Caki2 (cell line): Measurements from ENCODE around the gene RAB8B. TPM values are rescaled to one million over a fixed set of nuclear protein-coding genes. Genes with fewer than 3 reads are reported as not detected.

ENCODE experiments used
- DNase-seq: peaks from one replicate; pipeline ENCODE4 v3.0.0-alpha.2; 2015; ENCODE audit warnings: low read depth
- in situ Hi-C: cut with HindIII; loops from 2 replicates; pipeline ENCODE4 v1.10.0; 2016; ENCODE audit warnings: low sequenced_read_pairs, low pct_unique_long_range_greater_than_20kb, mixed read lengths
- total RNA-seq: library from RNA; depleted of rRNA; stranded (reverse); fragments of >200 nt; shearing (Covaris generic); gene quantifications from 2 replicates; pipeline ENCODE4 v1.2.3, GENCODE V29; 2014; ENCODE audit warnings: low replicate concordance

Gene RAB8B
- total RNA-seq, 1 experiment from 2014 or later, result 10.4 TPM

DNA sequence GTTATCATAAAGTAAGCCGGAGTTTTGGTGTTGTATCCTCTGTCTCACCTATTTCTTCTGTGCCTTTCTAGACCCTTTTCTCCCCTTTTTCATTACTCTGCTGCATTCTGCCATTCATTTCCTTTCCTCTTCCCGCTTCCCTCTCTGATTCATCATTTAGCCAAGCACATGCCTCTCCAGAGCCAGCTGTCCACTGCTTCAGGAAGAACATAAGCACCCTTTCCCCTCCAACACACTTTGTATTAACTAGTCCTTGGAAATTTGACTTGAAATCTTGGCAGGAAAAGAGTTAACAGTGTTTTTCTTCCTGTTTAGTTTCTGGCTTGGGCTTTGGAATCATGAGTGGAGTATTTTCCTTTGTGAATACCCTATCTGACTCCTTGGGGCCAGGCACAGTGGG is 97.7 kb downstream of the RAB8B start:
- in situ Hi-C loops, result no loop called here
- DNase-seq, result no peak

DNA sequence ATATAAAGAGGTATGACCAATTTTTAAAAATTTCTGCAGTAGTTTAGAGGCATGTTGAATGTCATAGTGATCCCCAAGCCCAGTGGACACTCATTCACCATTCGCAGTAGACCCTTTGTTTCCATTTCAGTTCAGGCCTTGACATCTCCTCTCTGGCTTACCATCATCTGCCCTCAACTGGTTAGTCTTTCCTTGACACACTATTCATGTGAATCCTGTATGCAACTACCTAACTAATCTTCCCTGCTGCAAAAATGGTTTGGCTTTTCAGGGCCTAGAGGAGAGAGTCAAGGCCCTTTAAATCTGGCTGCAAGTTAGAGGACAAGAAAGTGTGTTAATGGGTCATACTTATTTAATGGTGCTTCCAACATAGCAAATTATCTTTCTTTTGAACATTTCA is 98.9 kb downstream of the RAB8B start:
- no peak for DNase-seq
- in situ Hi-C loops, result no loop called here

DNA sequence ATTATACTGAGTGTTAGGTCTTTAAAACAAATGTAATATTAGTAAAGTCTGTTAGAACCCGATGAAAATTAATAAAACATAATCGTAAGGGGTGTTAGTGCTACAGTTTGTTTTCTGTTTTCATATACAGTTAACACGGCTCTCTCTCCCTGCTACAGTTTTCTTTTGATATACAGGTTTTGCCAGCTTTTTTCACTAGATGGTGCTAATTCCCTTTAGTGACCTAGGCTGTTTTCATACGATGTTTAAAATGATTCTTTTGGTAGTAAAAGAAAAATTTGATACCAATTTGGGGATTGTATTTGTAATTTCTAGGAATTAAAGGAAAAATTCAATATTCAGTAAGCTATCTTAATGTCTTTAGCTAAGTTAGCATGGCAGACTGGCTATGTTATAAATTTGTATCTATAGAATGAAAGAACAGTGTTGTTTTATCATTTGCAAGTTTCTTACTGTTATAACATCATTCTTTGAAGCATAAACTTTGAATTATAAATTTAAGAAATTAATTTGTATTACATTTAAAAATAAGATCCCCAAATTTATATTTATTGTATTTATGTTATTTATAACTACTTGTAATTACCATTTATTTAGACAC is 99.5 kb downstream of the RAB8B start:
- peak; percentile 49 for DNase-seq
- in situ Hi-C loops, result no loop called here

DNA sequence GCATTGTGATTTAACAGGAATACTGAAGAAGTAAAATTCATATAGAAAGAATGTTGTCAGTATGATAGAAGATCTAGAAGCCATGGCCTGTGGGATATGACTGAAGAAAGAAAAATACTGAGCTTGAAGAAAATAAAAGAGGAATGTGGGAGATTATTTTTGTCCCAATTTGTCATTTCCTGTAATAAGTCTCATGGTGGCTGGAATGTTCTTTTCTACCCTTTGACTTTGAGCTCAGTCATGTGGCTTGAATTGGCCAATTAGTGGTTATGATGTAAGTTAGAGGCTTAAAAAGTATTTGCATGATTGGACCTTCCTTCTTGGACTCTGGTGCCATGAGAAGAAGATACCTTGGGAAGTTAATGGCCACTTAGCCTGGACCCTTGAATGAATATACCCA is 102.1 kb downstream of the RAB8B start:
- DNase-seq, result peak; percentile 18
- in situ Hi-C loops, result no loop called here

DNA sequence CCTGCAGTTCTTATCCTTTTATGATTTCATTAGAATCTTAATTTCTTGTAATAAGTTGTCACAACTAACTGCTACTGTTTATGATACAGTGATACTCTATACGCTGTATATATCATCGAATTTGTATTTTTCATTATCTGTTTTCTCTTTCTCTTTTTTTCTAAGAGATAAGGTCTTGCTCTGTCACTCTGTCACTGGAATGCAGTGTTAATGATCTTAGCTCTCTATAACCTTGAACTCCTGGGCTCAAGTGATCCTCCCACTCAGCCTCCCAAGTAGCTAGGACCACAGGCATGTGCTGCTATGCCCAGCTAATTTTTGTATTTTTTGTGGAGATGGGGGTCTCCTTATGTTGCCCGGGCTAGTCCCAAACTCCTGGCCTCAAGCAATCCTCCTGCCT is 102.8 kb downstream of the RAB8B start:
- no peak for DNase-seq
- in situ Hi-C loops, result no loop called here

DNA sequence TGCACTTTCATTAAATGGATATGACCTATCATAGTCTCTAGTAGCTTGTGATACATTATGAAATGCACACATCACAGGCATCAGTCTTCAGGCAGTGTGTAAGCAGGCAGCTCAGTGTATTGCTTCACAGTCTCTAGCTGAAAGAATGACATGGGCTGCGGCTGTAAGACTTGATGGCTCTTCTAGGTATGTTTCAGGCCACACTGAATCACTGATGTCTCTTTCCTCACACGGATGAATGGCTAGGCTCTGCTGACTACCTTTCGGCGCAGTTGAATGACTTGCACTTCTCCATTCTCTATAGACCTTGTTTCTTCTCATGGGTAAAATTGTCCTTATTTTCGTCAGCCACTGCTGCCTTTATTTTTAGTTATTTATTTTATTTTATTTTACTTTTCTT is 103.4 kb downstream of the RAB8B start:
- in situ Hi-C loops, result no loop called here
- peak; percentile 69 for DNase-seq

DNA sequence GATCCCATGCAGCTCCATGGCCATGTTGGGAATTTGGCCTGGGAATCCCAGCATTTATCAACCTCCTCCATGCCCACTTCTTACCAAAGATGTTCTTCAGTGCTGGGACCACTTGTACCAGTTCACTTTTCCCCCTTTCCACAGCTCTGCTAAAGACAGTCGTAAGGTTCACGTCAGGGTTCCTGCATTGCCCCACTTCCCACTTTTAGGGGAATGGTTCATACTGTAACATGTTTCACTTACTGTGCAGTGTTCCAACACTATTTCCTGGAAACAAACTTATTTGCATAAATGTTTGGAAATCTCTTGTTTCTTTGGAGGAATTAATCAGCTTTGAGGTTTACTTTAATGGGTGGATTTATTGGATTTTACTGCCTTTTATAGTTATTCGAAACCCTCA is 105.0 kb downstream of the RAB8B start:
- in situ Hi-C loops, result no loop called here

DNA sequence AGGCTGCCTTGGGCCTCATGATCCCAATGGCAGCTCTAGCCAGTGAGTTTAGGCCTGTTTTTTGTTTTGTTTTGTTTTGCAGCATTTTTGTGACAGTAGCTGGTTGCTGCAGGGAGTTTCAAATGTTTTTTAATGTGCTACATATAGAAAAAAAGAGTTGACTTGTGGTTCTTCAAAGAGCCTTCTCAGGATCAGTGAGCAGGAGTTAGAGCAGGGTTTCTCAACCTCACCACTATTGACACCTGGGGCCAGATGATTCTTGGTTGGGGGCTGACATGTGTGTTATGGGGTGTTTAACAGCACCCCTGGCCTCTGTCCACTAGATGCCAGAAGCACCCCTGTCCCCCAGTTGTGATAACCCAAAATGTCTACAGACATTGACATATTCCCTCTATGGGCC is 105.9 kb downstream of the RAB8B start:
- in situ Hi-C loops, result no loop called here

More for the DNA sequence above, 105.0 kb downstream of the RAB8B start:
- DNase-seq, result no peak

DNA sequence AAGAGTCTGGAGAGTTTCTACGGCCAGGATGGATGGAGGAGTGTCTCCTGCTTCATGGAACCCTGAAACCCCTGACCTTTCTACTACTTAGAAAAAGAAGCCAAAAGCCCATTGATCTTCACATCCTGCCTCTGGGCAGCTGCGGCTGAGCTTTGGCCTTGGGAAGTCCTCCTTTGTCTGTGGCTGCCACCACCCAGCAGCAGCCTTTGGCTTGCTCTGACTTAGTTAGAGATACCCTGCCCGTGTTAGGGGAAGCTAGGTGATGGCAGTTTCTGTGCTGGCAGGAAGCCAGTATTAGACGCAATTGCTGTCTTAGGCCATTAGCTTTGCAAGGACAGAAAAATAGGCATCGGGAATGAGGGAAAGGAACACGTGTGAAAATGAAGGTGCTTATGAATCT is 106.8 kb downstream of the RAB8B start:
- in situ Hi-C loops, result no loop called here
- no peak for DNase-seq

More for the DNA sequence above, 105.9 kb downstream of the RAB8B start:
- no peak for DNase-seq

DNA sequence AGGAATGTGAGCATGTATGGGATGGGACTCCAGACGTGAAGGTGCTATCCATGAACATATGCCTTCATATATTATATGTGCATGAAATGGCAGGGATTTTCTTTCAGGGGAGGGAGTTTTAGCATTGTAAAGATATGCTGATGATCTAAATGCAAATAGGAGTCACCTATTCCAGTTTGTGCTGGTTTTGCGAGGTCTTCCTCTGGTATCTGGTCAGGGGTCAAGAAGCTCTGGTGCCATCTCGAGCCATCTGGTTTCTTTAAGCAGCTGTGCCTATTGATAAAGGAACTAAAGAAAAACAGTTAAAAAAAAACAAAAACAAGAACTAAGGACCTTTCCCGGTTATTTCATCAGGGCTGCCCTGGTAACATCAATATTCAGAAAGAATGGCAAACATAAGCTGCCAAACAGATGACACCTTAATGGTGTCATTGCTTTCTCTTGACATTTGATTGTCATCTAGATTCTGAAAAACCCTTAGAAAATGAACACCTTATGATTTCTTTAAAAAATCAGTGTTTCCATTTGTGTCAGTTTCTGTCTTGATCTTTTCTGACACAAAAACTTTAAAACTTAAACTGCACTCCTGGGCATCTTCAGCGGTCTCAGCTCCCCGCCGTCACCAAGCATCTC is 110.7 kb downstream of the RAB8B start:
- in situ Hi-C loops, result no loop called here
- no peak for DNase-seq

DNA sequence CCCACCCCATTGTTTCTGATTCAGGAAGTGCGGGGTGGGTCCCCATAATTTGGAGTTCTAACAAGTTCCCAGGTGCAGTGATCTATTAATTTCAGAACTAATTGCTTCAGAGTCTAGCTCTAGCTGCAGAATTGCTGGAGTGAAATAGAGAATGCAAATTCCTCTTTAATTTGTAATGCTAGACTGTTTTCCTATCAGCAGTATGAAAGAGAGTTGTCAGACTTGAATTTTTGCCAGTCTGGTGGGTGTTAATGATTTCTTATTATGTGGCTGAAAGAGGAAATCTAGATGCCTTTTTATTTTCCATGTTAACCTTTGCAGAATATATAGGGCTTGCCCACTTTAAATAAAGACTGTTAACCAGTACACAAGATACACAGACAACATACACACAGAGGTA is 111.7 kb downstream of the RAB8B start:
- DNase-seq, result no peak
- in situ Hi-C loops, result no loop called here

DNA sequence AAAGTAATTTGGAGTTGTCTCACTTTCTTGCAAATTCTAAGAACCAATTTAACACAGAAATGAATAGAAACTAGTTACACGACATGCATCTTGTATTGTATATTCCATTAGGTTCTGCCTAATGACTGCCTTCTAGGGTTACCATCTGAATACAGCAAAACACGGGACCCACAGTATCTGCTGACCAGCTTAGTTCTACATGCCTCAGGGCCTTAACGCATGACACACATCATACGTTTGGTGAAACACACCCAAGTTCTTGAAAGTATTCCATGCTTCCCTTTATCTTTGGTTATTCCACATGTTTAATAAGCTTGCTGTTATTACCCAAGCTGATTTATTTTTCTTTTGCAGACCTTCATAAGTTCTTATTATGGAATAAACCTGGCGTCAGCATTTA is 115.9 kb downstream of the RAB8B start:
- in situ Hi-C loops, result no loop called here

DNA sequence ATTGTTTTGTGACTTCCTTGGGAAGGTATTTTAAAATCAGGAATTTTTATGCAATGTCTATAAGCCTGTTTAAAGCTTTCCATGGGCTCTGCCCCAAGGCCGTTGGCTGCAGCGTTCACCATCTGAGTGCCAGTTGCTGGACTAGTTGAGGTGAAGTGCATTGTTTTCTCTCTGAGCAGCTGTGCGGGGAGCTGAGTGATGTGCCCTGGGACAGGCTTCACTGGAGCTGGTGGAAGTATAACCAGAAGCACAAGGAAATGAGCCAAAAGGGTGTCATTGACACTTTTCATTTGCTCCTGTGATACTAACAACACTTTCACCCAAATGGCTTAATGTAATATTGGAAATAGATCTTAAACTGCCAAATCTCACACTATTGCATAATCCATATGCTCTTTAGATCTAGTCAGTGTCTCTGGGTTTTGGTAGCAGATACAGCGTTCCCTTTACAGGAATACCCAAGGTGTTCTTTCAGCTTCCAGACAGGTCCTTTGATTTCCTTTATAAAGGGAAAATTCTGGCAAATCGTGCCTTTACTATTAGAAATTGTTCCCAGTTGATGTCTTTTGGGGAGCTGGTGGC is 117.2 kb downstream of the RAB8B start:
- in situ Hi-C loops, result no loop called here
- no peak for DNase-seq

More for the DNA sequence above, 115.9 kb downstream of the RAB8B start:
- no peak for DNase-seq

DNA sequence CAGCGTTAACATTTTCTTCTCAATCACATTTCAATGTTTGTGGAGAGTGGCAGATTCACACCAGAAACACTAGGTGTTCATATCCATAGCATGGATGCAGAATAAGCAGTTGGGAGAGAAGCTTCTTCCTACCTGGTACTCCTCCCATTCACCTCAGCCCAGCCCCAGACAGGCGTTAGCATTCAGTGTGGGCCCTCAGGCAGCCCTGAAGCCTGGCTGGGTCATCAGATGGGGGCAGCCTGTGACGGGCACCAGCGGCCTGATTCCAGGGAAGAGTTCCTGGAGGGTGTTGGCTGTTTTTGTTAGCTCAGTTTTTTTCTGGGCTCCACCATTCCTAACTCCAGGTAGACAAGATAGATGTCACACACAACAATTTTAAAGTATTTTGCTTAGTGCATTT is 119.1 kb downstream of the RAB8B start:
- in situ Hi-C loops, result no loop called here
- DNase-seq, result no peak

DNA sequence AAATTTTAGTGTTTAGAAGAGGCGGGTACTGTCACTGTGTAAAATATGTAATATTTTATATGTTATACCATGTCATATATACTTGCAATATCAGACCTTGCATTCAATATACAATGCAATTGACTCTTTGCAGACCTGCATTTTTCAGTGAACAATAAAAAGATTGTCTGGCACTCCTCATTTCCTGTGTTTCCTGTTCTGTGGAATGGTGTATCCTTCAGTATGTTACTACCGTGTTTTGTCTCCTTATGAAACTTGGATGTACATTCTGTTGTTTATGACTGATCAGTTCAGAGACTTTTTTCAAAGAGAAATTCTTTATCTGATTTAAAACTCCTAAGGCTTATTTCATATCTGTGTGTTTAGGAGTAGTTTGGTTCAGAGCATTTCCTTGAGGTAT is 119.5 kb downstream of the RAB8B start:
- DNase-seq, result no peak
- in situ Hi-C loops, result no loop called here

DNA sequence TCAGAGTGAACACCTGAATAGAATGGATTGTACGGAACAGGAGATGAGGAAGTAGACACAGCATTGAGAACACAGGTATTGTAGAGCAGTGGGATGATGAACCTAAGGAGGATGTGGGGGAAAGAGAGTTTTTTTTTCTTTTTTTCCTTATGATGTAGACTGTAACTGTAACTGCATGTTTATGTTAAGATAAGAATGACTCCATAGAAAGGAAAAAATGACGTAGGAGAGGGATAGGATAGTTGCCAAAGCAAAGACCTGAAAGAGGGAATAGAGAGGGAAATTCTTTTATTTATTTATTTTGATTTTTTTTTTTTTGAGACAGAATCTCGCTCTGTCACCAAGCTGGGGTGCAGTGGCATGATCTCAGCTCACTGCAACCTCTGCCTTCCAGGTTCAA is 121.2 kb downstream of the RAB8B start:
- DNase-seq, result no peak
- in situ Hi-C loops, result no loop called here

DNA sequence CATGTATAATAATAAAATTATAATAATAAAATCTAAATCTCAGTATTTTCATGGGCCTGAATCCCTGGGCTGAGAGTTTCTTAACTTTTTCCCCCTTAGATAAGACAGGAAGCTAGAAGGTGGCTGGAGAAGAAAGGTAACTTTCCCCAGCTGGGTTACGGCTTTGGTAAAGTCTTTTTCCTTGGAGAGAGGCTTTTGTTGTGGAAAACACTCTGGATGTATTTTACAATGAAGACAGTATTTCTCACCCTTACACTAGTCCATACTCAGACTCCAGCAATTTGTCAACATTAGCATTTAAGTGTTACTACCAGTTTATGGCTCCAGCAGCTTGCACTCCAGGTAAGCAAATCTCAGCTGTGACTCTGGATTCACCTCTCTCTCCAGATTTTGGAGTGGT is 122.9 kb downstream of the RAB8B start:
- in situ Hi-C loops, result no loop called here
- no peak for DNase-seq

DNA sequence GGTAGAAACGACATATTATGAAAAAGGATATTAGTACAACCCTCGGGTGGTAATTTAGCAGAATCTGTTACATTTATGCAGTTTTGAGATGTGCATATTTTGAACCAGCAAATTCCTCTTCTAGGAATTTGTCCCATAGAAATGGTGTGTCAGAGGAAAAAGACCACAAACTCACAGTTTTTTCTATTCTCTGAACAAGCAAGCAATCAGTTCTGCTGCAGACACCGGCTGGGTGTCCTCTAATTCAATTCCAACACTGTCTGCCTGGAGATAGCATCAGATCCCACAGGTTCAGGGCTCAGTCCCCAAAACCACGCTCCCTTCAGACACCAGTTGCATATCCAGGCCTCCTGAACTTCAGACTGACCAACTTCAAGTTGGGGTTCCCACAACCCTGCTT is 124.4 kb downstream of the RAB8B start:
- in situ Hi-C loops, result no loop called here
- DNase-seq, result no peak

DNA sequence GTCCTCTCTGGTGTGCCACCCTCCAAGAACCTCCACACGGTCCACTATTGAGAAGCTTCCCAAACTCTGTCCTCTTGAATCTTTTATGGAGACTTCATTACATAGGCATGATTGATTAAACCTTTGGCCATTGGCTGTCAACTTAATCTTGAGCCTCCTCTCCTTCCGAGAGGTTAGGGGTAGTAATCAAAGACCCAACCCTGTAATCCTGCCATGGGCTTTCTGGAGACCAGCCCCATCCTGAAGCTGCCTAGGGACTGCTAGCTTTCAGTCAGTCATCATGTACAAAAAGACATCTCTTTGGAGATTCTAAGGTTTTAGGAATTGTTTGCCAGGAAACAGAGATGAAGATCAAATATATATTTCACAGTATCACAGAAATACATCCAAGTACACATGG is 125.0 kb downstream of the RAB8B start:
- in situ Hi-C loops, result no loop called here
- no peak for DNase-seq
